GM04503 (cell line): ENCODE results near the gene ANKRD12.
"Not testable (repeated sequence)": the region's sequence is repeated elsewhere in the genome, so short reads cannot be mapped to it uniquely, and the experiment has no call there.

Source experiments
- DNase-seq: peaks from one replicate; pipeline ENCODE4 v3.0.0-alpha.2; 2012; ENCODE audit warnings: low read depth

The ANKRD12 gene

GRCh38 chr18:9233771-9234440, 97.3 kb downstream of the ANKRD12 start:
- DNase-seq: no peak

GRCh38 chr18:9234528-9234927, 97.9 kb downstream of the ANKRD12 start:
- DNase-seq: no peak

- DNase-seq: no peak
Measured at GRCh38 chr18:9237981-9238380, 101.4 kb downstream of the ANKRD12 start.

- DNase-seq: no peak
Measured at GRCh38 chr18:9239720-9240119, 103.1 kb downstream of the ANKRD12 start.

- no peak for DNase-seq
Measured at GRCh38 chr18:9240270-9240669, 103.7 kb downstream of the ANKRD12 start.

GRCh38 chr18:9243029-9243428, 106.4 kb downstream of the ANKRD12 start:
- no peak for DNase-seq

GRCh38 chr18:9244376-9244775, 107.8 kb downstream of the ANKRD12 start:
- DNase-seq: no peak

- no peak for DNase-seq
Measured at GRCh38 chr18:9248661-9249060, 112.1 kb downstream of the ANKRD12 start.

- DNase-seq: no peak
Measured at GRCh38 chr18:9249254-9249653, 112.7 kb downstream of the ANKRD12 start.

GRCh38 chr18:9259173-9259572, 122.6 kb downstream of the ANKRD12 start:
- DNase-seq: no peak

- no peak for DNase-seq
Measured at GRCh38 chr18:9260388-9261380, 124.1 kb downstream of the ANKRD12 start.

GRCh38 chr18:9263264-9263663, 126.7 kb downstream of the ANKRD12 start:
- DNase-seq: no peak

- not testable (repeated sequence) for DNase-seq
Measured at GRCh38 chr18:9264797-9265196, 128.2 kb downstream of the ANKRD12 start.

GRCh38 chr18:9273221-9273620, 136.6 kb downstream of the ANKRD12 start:
- no peak for DNase-seq

- no peak for DNase-seq
Measured at GRCh38 chr18:9275890-9276289, 139.3 kb downstream of the ANKRD12 start.

GRCh38 chr18:9278028-9278427, 141.4 kb downstream of the ANKRD12 start:
- no peak for DNase-seq

GRCh38 chr18:9280849-9281248, 144.3 kb downstream of the ANKRD12 start:
- DNase-seq: no peak

- DNase-seq: no peak
Measured at GRCh38 chr18:9281780-9282179, 145.2 kb downstream of the ANKRD12 start.

GRCh38 chr18:9283791-9284190, 147.2 kb downstream of the ANKRD12 start:
- no peak for DNase-seq

GRCh38 chr18:9285604-9286003, 149.0 kb downstream of the ANKRD12 start:
- no peak for DNase-seq

GRCh38 chr18:9287036-9287435, 150.5 kb downstream of the ANKRD12 start:
- DNase-seq: no peak

GRCh38 chr18:9289698-9290097, 153.1 kb downstream of the ANKRD12 start:
- DNase-seq: no peak

- DNase-seq: no peak
Measured at GRCh38 chr18:9290156-9290555, 153.6 kb downstream of the ANKRD12 start.
